Measurements from ENCODE around the gene OR10C1.

- TF ChIP-seq MXI1 (IDR thresholded peaks at IDR 0.05; ENCODE audit: borderline replicate concordance, low read depth, low read length), result no peak
- TF ChIP-seq POLR2A (IDR thresholded peaks at IDR 0.05; ENCODE audit: low read depth, low read length), result no peak
- TF ChIP-seq CTCF (conservative IDR thresholded peaks at IDR 0.05; ENCODE audit: low read depth, low read length), result no peak
- TF ChIP-seq MAFK (IDR thresholded peaks at IDR 0.05; ENCODE audit: low read depth, low read length), result no peak
- no peak for TF ChIP-seq CEBPB (IDR thresholded peaks at IDR 0.05; ENCODE audit: low read depth, low read length)
- TF ChIP-seq RAD21 (IDR thresholded peaks at IDR 0.05; ENCODE audit: low read length), result no peak
- no peak for TF ChIP-seq RFX5 (IDR thresholded peaks at IDR 0.05; ENCODE audit: low read depth, low read length)
These were observed 26.7 kb downstream of the OR10C1 start for GRCh38 chr6:29465801-29466200.

Measured in IMR-90 (cell line).